Prostate gland (tissue), 2 donors: ENCODE measurements around the gene CILP2.

Source experiments
- POLR2A ChIP-seq: fragments of 450-650 bp; IDR thresholded peaks from one replicate; pipeline ENCODE4 v1.6.1; 2016; ENCODE audit warnings: antibody characterized with exemption, mild to moderate bottlenecking
- TF ChIP-seq, protein P1 (sequence below), 4 experiments: fragments of 200-600 bp in 2 of 4; fragments of 450-650 bp in 2 of 4; sonication (generic) in 2 of 4; IDR thresholded peaks; 1 replicate in 3 of 4; 2 replicates in 1 of 4; pipeline ENCODE4 v1.5.1; 2016 to 2019; ENCODE audit warnings: antibody characterized with exemption in 4 of 4, mild to moderate bottlenecking in 2 of 4, moderate library complexity in 2 of 4

DNA sequence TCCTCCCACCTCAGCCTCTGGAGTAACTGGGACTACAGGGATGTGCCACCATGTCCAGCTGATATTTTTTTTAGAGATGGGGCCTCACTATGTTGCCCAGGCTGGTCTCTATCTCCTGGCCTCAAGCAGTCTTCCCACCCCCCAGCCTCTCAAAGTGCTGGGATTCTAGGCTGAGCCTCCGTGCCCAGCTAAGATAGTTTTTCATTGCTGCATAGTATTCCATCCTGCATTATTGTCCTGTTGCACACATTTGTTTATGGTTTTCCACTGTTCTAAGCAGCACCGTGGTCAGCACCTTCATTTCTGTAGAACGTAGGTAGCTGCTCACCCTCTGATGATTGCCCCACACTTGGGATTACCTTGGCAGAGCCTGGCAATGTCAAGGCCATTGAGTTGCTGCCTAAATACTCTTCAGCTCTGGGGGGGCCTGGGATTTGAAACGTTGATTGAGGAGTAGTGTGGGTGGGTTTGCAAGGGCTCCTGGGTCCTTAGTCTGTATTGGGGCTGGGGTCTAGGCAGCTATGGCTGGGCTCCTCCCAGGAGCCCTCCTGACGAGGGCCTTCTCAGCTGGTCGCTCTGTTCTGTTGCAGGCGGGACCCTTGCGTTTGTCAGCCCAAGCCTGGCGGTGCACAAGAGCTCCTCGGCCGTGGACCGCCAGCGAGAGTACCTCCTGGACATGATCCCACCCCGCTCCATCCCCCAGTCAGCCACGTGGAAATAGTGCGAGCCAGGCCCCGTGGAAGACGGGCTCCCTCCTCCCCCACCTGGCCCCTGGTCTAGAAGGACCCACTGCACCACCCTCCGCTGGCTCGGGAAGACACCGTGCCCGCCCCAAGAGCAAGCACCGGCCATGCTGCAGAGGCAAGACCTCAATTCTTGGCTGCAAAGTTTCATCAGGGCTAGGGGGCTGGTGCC is 33.1 kb upstream of the CILP2 start:
- TF ChIP-seq, protein P1, sequence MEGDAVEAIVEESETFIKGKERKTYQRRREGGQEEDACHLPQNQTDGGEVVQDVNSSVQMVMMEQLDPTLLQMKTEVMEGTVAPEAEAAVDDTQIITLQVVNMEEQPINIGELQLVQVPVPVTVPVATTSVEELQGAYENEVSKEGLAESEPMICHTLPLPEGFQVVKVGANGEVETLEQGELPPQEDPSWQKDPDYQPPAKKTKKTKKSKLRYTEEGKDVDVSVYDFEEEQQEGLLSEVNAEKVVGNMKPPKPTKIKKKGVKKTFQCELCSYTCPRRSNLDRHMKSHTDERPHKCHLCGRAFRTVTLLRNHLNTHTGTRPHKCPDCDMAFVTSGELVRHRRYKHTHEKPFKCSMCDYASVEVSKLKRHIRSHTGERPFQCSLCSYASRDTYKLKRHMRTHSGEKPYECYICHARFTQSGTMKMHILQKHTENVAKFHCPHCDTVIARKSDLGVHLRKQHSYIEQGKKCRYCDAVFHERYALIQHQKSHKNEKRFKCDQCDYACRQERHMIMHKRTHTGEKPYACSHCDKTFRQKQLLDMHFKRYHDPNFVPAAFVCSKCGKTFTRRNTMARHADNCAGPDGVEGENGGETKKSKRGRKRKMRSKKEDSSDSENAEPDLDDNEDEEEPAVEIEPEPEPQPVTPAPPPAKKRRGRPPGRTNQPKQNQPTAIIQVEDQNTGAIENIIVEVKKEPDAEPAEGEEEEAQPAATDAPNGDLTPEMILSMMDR (IDR thresholded peaks at IDR 0.05): no peak
- no peak for TF ChIP-seq POLR2A
